GM12864 (cell line): ENCODE data around the gene PCMT1.

Source experiments
- DNase-seq: peaks from one replicate; pipeline ENCODE4 v3.0.0-alpha.2; 2011; ENCODE audit warnings: low read depth
- H3K4me3 ChIP-seq: 2 replicates; pipeline ENCODE4 v1.5.1; 2011; ENCODE audit warnings: mild to moderate bottlenecking, low read depth, low read length, control low read depth
- TF ChIP-seq, protein P1 (sequence below): IDR thresholded peaks from 2 replicates; pipeline ENCODE4 v1.5.1; 2011; ENCODE audit warnings: low read depth, mild to moderate bottlenecking, moderate library complexity, low read length, control low read depth, inconsistent platforms; ENCODE audit errors: missing control alignments

The PCMT1 gene

DNA sequence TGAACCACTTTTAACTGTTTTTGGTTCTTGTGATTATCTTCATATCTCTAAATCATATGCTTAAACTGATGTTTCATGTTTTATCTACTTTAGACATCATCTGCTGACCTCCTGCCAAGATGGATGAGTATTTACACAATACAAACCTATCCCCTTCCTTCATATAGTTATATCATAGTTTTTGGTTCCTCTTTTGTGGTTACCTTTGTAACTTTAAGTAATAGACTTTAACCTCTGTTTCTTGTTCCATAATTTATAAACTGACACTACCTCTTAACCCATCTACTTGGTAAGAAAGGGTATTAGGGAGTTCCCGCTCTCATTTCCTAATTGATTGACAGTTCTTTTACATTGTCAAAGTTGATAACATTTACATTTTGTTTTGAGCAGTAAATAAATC lies 11.9 kb downstream of the PCMT1 start:
- H3K4me3 ChIP-seq, result no peak overlapping the region
- DNase-seq, result no peak
- TF ChIP-seq, protein P1, sequence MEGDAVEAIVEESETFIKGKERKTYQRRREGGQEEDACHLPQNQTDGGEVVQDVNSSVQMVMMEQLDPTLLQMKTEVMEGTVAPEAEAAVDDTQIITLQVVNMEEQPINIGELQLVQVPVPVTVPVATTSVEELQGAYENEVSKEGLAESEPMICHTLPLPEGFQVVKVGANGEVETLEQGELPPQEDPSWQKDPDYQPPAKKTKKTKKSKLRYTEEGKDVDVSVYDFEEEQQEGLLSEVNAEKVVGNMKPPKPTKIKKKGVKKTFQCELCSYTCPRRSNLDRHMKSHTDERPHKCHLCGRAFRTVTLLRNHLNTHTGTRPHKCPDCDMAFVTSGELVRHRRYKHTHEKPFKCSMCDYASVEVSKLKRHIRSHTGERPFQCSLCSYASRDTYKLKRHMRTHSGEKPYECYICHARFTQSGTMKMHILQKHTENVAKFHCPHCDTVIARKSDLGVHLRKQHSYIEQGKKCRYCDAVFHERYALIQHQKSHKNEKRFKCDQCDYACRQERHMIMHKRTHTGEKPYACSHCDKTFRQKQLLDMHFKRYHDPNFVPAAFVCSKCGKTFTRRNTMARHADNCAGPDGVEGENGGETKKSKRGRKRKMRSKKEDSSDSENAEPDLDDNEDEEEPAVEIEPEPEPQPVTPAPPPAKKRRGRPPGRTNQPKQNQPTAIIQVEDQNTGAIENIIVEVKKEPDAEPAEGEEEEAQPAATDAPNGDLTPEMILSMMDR, result no peak

GRCh38 chr6:149763866-149764265 lies 14.3 kb downstream of the PCMT1 start:
- TF ChIP-seq, protein P1, result no peak
- DNase-seq, result no peak
- H3K4me3 ChIP-seq, result no peak overlapping the region

- H3K4me3 ChIP-seq, result no peak overlapping the region
- no peak for DNase-seq
- TF ChIP-seq, protein P1, result no peak
Observed at GRCh38 chr6:149766156-149766769, 16.7 kb downstream of the PCMT1 start.

GRCh38 chr6:149769676-149770075 lies 20.1 kb downstream of the PCMT1 start:
- TF ChIP-seq, protein P1, result no peak
- DNase-seq, result no peak
- no peak overlapping the region for H3K4me3 ChIP-seq

DNA sequence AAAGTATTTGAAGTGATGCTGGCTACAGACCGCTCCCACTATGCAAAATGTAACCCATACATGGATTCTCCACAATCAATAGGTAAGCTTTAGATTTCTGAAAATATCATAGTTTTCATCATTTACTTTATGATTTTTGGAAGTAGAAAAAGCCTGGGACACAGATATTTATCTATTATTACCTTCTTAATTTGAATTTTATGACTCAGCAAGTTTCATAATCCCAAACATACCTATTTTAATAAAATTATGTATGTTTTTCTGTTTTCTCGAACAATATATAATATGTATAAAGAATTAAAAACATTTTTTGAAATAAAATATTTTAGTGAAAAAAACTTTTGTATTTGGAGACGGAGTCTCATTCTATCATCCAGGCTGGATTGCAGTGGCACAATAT lies 21.6 kb downstream of the PCMT1 start:
- no peak overlapping the region for H3K4me3 ChIP-seq
- DNase-seq, result no peak
- TF ChIP-seq, protein P1, result no peak

- H3K4me3 ChIP-seq, result no peak overlapping the region
- TF ChIP-seq, protein P1, result no peak
- DNase-seq, result no peak
Observed at GRCh38 chr6:149771925-149772324, 22.4 kb downstream of the PCMT1 start.

- no peak overlapping the region for H3K4me3 ChIP-seq
- TF ChIP-seq, protein P1, result no peak
- no peak for DNase-seq
Observed at GRCh38 chr6:149777624-149778023, 28.1 kb downstream of the PCMT1 start.
